ENCODE measurements around the gene POLR2M.

DNA sequence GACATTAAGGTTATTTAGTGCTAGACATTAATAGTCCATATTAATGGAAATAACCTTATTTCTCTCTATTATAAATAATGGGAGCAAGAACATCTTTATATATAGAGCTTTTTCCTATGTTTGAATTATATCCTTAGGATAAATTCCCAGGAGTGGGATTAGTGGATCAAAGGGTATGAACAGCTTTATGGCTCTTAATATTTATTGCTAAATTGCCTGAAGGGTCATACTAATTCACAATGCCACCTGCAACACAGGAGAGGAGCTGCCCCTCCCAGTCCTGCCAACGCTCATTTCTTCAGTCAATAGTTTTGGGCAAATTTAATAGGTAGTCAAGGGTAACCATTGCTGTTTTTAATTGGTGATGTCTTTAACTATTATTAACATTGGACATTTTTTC, 48.9 kb upstream of the POLR2M start:
- TF ChIP-seq, protein P1, sequence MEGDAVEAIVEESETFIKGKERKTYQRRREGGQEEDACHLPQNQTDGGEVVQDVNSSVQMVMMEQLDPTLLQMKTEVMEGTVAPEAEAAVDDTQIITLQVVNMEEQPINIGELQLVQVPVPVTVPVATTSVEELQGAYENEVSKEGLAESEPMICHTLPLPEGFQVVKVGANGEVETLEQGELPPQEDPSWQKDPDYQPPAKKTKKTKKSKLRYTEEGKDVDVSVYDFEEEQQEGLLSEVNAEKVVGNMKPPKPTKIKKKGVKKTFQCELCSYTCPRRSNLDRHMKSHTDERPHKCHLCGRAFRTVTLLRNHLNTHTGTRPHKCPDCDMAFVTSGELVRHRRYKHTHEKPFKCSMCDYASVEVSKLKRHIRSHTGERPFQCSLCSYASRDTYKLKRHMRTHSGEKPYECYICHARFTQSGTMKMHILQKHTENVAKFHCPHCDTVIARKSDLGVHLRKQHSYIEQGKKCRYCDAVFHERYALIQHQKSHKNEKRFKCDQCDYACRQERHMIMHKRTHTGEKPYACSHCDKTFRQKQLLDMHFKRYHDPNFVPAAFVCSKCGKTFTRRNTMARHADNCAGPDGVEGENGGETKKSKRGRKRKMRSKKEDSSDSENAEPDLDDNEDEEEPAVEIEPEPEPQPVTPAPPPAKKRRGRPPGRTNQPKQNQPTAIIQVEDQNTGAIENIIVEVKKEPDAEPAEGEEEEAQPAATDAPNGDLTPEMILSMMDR (IDR thresholded peaks at IDR 0.05; ENCODE audit: insufficient read depth, low read length, poor library complexity, severe bottlenecking), result no peak
- TF ChIP-seq EZH2phosphoT487 (conservative IDR thresholded peaks at IDR 0.05; ENCODE audit: low read length), result no peak

Measured in SU-DHL-6 (cell line).